H1 (cell line): ENCODE measurements around the gene C9orf152. TPM values are rescaled to one million over a fixed set of nuclear protein-coding genes. Genes with fewer than 3 reads are reported as not detected.

ENCODE experiments used
- CTCF ChIA-PET: fragments of 300-600 bp; sonication (Branson Sonifier 250); formaldehyde crosslinking; loops from one replicate; lab custom pipeline; 2021; ENCODE audit not compliant: partially characterized antibody; lab: Charles Lee
- POLR2A ChIA-PET: fragments of 300-600 bp; sonication (Branson Sonifier 250); formaldehyde crosslinking; loops from one replicate; lab custom pipeline; 2021; ENCODE audit warnings: inconsistent platforms; ENCODE audit not compliant: partially characterized antibody; lab: Charles Lee
- DNase-seq, 2 experiments: peaks; one replicate each; pipeline versions ENCODE4 v3.0.0 to v3.0.0-alpha.2; 2010 to 2022; ENCODE audit warnings: low spot score in 2 of 2, low read depth in 1 of 2, mixed read lengths in 1 of 2
- FAIRE-seq: peaks from 2 replicates; lab custom pipeline; 2011; peaks lifted over from hg19 to GRCh38; lab: Jason Lieb, UNC
- H2AFZ ChIP-seq: 2 replicates; pipeline ENCODE4 v1.8.1; 2012; ENCODE audit warnings: low read length, inconsistent platforms
- H2AK5ac ChIP-seq: 2 replicates; pipeline ENCODE4 v1.6.1; 2013; ENCODE audit warnings: low read depth, low read length
- H2BK120ac ChIP-seq: replicated peaks from 2 replicates; pipeline ENCODE3; 2013; ENCODE audit warnings: low read depth, low read length, inconsistent platforms
- H2BK12ac ChIP-seq: 2 replicates; pipeline ENCODE4 v1.6.1; 2013; ENCODE audit warnings: low read depth, low read length
- H2BK15ac ChIP-seq: 2 replicates; pipeline ENCODE4 v1.6.1; 2013; ENCODE audit warnings: low read length
- H2BK20ac ChIP-seq: 2 replicates; pipeline ENCODE4 v1.6.1; 2013; ENCODE audit warnings: low read length
- H2BK5ac ChIP-seq: 2 replicates; pipeline ENCODE4 v1.6.1; 2013; ENCODE audit warnings: low read depth, low read length
- H3K14ac ChIP-seq: 2 replicates; pipeline ENCODE4 v1.6.1; 2013; ENCODE audit warnings: inconsistent platforms; ENCODE audit not compliant: insufficient read length
- H3K18ac ChIP-seq: 2 replicates; pipeline ENCODE4 v1.6.1; 2013; ENCODE audit warnings: low read length; ENCODE audit errors: extremely low read depth
- H3K23ac ChIP-seq: 2 replicates; pipeline ENCODE4 v1.6.1; 2013; ENCODE audit warnings: inconsistent platforms; ENCODE audit not compliant: insufficient read length
- H3K23me2 ChIP-seq: 2 replicates; pipeline ENCODE4 v1.6.1; 2013; ENCODE audit warnings: low read depth, low read length
- H3K27ac ChIP-seq: 2 replicates; pipeline ENCODE4 v1.6.1; 2011; ENCODE audit warnings: low read depth, low read length, inconsistent platforms
- H3K27me3 ChIP-seq, 4 experiments: replicated peaks in 1 of 4; 1 replicate in 1 of 4; 2 replicates in 3 of 4; pipeline versions ENCODE4 v1.6.1 to v1.8.1; 2011 to 2013; ENCODE audit warnings: low read length in 3 of 4, mild to moderate bottlenecking in 3 of 4, inconsistent platforms in 2 of 4, mixed read lengths in 2 of 4, moderate library complexity in 1 of 4; ENCODE audit not compliant: control insufficient read depth in 3 of 4, insufficient read depth in 3 of 4; ENCODE audit errors: extremely low read depth in 1 of 4
- H3K36me3 ChIP-seq, 4 experiments: 2 replicates each; pipeline versions ENCODE4 v1.6.1 to v1.8.1; 2011 to 2013; ENCODE audit warnings: mild to moderate bottlenecking in 4 of 4, low read length in 3 of 4, moderate library complexity in 2 of 4, control low read depth in 1 of 4, inconsistent platforms in 1 of 4; ENCODE audit not compliant: insufficient read depth in 4 of 4, control insufficient read depth in 2 of 4
- H3K4ac ChIP-seq: replicated peaks from 2 replicates; pipeline ENCODE3; 2013; ENCODE audit warnings: low read length, low read depth, mixed read lengths, inconsistent platforms; ENCODE audit not compliant: insufficient read length
- H3K4me1 ChIP-seq, 4 experiments: replicated peaks in 1 of 4; 1 replicate in 1 of 4; 2 replicates in 3 of 4; pipeline versions ENCODE4 v1.6.1 to v1.8.1; 2011 to 2013; ENCODE audit warnings: low read length in 3 of 4, inconsistent platforms in 2 of 4, mixed read lengths in 1 of 4; ENCODE audit not compliant: insufficient read depth in 4 of 4, control insufficient read depth in 3 of 4
- H3K4me2 ChIP-seq, 2 experiments: 2 replicates each; pipeline versions ENCODE4 v1.6.1 to v1.8.1; 2011 to 2013; ENCODE audit warnings: low read depth in 2 of 2, low read length in 2 of 2, control low read depth in 1 of 2, inconsistent platforms in 1 of 2, mild to moderate bottlenecking in 1 of 2; ENCODE audit not compliant: insufficient read depth in 1 of 2
- H3K4me3 ChIP-seq, 4 experiments: fragments of 200-600, 300-600 bp in 1 of 4; sonication (generic), shearing (Covaris generic), sonication (Bioruptor Twin) in 1 of 4; 2 replicates each; pipeline versions ENCODE4 v1.5.1 to v1.8.1; 2011 to 2016; ENCODE audit warnings: low read length in 4 of 4, low read depth in 3 of 4, control low read depth in 2 of 4, inconsistent platforms in 2 of 4, mild to moderate bottlenecking in 2 of 4, mixed read lengths in 1 of 4, moderate library complexity in 1 of 4; ENCODE audit not compliant: insufficient read depth in 2 of 4; ENCODE audit errors: extremely low read depth in 1 of 4
- H3K56ac ChIP-seq: replicated peaks from 2 replicates; pipeline ENCODE3; 2013; ENCODE audit warnings: low read depth, mild to moderate bottlenecking, mixed read lengths, low read length, inconsistent platforms; ENCODE audit not compliant: insufficient read length
- H3K79me1 ChIP-seq: 2 replicates; pipeline ENCODE4 v1.6.1; 2013; ENCODE audit warnings: low read depth, low read length, control low read depth
- H3K79me2 ChIP-seq, 2 experiments: 2 replicates each; pipeline versions ENCODE4 v1.6.1 to v1.8.1; 2012 to 2013; ENCODE audit warnings: low read length in 2 of 2, mild to moderate bottlenecking in 2 of 2, inconsistent platforms in 1 of 2; ENCODE audit not compliant: insufficient read depth in 2 of 2, control insufficient read depth in 1 of 2
- H3K9ac ChIP-seq, 4 experiments: replicated peaks in 1 of 4; 1 replicate in 1 of 4; 2 replicates in 3 of 4; pipeline versions ENCODE4 v1.6.1 to v1.8.1; 2011 to 2013; ENCODE audit warnings: low read depth in 3 of 4, low read length in 3 of 4, control low read depth in 2 of 4, mild to moderate bottlenecking in 2 of 4, moderate library complexity in 2 of 4, inconsistent platforms in 1 of 4; ENCODE audit errors: extremely low read depth in 1 of 4
- H3K9me3 ChIP-seq, 2 experiments: 2 replicates each; pipeline versions ENCODE4 v1.6.1 to v1.8.1; 2012 to 2013; ENCODE audit warnings: mild to moderate bottlenecking in 2 of 2, moderate library complexity in 2 of 2, control low read depth in 1 of 2, inconsistent platforms in 1 of 2, low read depth in 1 of 2, low read length in 1 of 2, mixed read lengths in 1 of 2; ENCODE audit not compliant: insufficient read depth in 2 of 2
- H4K20me1 ChIP-seq, 2 experiments: replicated peaks in 1 of 2; 2 replicates each; pipeline versions ENCODE3 to v1.8.1; 2011 to 2013; ENCODE audit warnings: inconsistent platforms in 2 of 2, low read length in 2 of 2, mild to moderate bottlenecking in 1 of 2; ENCODE audit not compliant: insufficient read depth in 2 of 2, control insufficient read depth in 1 of 2
- H4K5ac ChIP-seq: 2 replicates; pipeline ENCODE4 v1.6.1; 2013; ENCODE audit warnings: low read length, low read depth, mixed read lengths, inconsistent platforms; ENCODE audit not compliant: insufficient read length
- H4K8ac ChIP-seq: 2 replicates; pipeline ENCODE4 v1.8.0; 2013; ENCODE audit warnings: mild to moderate bottlenecking, moderate library complexity, low read length, inconsistent platforms; ENCODE audit not compliant: insufficient read depth; ENCODE audit errors: extremely low read depth
- H4K91ac ChIP-seq: replicated peaks from 2 replicates; pipeline ENCODE3; 2013; ENCODE audit warnings: low read length, mixed read lengths, inconsistent platforms; ENCODE audit not compliant: insufficient read length
- CBX8 ChIP-seq: fragments of 300-800, 300-1000 bp; sonication (generic); IDR thresholded peaks from 2 replicates; pipeline ENCODE4 v1.7.1; 2016; ENCODE audit warnings: low read depth, low read length, borderline replicate concordance
- CHD1 ChIP-seq: IDR thresholded peaks from 2 replicates; pipeline ENCODE4 v1.6.1; 2012; ENCODE audit warnings: low read depth, low read length, improper control_type of control experiment
- E2F6 ChIP-seq: IDR thresholded peaks from 2 replicates; pipeline ENCODE4 v1.6.1; 2012; ENCODE audit warnings: inconsistent platforms
- EP300 ChIP-seq, 2 experiments: IDR thresholded peaks; 1 replicate in 1 of 2; 2 replicates in 1 of 2; pipeline ENCODE4 v1.6.1; 2011 to 2012; ENCODE audit warnings: low read depth in 2 of 2, low read length in 2 of 2, mild to moderate bottlenecking in 2 of 2, borderline replicate concordance in 1 of 2, inconsistent platforms in 1 of 2, moderate library complexity in 1 of 2
- EZH2 ChIP-seq: fragments of 200-600 bp; sonication (generic); IDR thresholded peaks from 2 replicates; pipeline ENCODE4 v1.7.1; 2012; ENCODE audit warnings: low read depth, mild to moderate bottlenecking, moderate library complexity, low read length, inconsistent platforms; ENCODE audit not compliant: severe bottlenecking
- GTF2F1 ChIP-seq: IDR thresholded peaks from 2 replicates; pipeline ENCODE4 v1.6.1; 2012; ENCODE audit warnings: low read depth, low read length, improper control_type of control experiment, borderline replicate concordance
- JUND ChIP-seq: IDR thresholded peaks from 2 replicates; pipeline ENCODE4 v1.6.1; 2011; ENCODE audit warnings: mild to moderate bottlenecking, improper control_type of control experiment, low read length
- RBBP5 ChIP-seq: IDR thresholded peaks from 2 replicates; pipeline ENCODE4 v1.7.1; 2012; ENCODE audit warnings: low read depth, mild to moderate bottlenecking, inconsistent platforms, low read length, moderate library complexity, borderline replicate concordance
- SIX5 ChIP-seq: IDR thresholded peaks from 2 replicates; pipeline ENCODE4 v1.6.1; 2011; ENCODE audit warnings: mild to moderate bottlenecking, low read depth, low read length
- TAF7 ChIP-seq: optimal IDR thresholded peaks from 2 replicates; pipeline ENCODE3; 2011; ENCODE audit warnings: low read depth, mild to moderate bottlenecking, inconsistent platforms, low read length, moderate library complexity, borderline replicate concordance
- TCF12 ChIP-seq: IDR thresholded peaks from 2 replicates; pipeline ENCODE4 v1.6.1; 2011; ENCODE audit warnings: low read depth, mild to moderate bottlenecking, low read length
- USF2 ChIP-seq: IDR thresholded peaks from 2 replicates; pipeline ENCODE4 v1.6.1; 2011; ENCODE audit warnings: low read length, improper control_type of control experiment
- WGBS, 2 experiments: shearing (Covaris generic) in 1 of 2; methylation state at CpG; one replicate each; pipeline versions ENCODE4 v1.1.6 to v1.1.7; 2013 to 2015; ENCODE audit warnings: low lambda C conversion rate in 2 of 2, mixed read lengths in 2 of 2, inconsistent platforms in 1 of 2, low coverage in 1 of 2, missing lambda C conversion rate in 1 of 2; ENCODE audit not compliant: insufficient replicate concordance in 2 of 2, insufficient coverage in 1 of 2, insufficient read length in 1 of 2; ENCODE audit errors: extremely low coverage in 1 of 2, missing lambda C conversion rate in 1 of 2; 5-methylcytosine and 5-hydroxymethylcytosine counted together
- polyA plus RNA-seq, 7 experiments: library from polyadenylated mRNA; depleted of rRNA in 3 of 7; stranded (reverse) in 5 of 7; unstranded in 2 of 7; fragments of >200 nt in 5 of 7; fragments of 200-250 nt in 2 of 7; gene quantifications; 1 replicate in 5 of 7; 2 replicates in 1 of 7; 4 replicates in 1 of 7; pipeline versions ENCODE4 v1.2.1 to v1.2.3, GENCODE V29; 2011 to 2013; ENCODE audit warnings: missing spikeins in 2 of 7, mixed read lengths in 2 of 7
- total RNA-seq: library from RNA; stranded (reverse); fragmentation: NEBNext Ultra II Directional; extraction: Animal tissue kit (Norgen Biotek cat#: 25700); gene quantifications from 2 replicates; pipeline ENCODE4 v1.2.1, GENCODE V29; 2021

Gene C9orf152
- total and polyA plus RNA-seq, 2 of the 8 experiments (the other 6 are each of a cell fraction or from before 2014, with no cell fraction given), result not detected

GRCh38 chr9:110244616-110245015, 36.7 kb upstream of the C9orf152 start:
- peaks cover 6 to 10% of the 10 kb centered on the region in 2 experiments for H4K20me1 ChIP-seq
- FAIRE-seq, result no peak
- TF ChIP-seq TCF12, result no peak
- TF ChIP-seq USF2, result no peak
- no peak for TF ChIP-seq E2F6
- no peak for TF ChIP-seq EP300 (IDR thresholded peaks at IDR 0.05; ENCODE audit: borderline replicate concordance in 1 of 2, low read depth in 2 of 2, low read length in 2 of 2)
- TF ChIP-seq JUND, result no peak
- TF ChIP-seq SIX5, result no peak
- TF ChIP-seq GTF2F1, result no peak
- TF ChIP-seq TAF7, result no peak
- no peak for TF ChIP-seq RBBP5
- no peak for TF ChIP-seq CHD1
- TF ChIP-seq CBX8, result no peak
- no peak for TF ChIP-seq EZH2

More at GRCh38 chr9:110244616-110245015, 36.7 kb upstream of the C9orf152 start:
- H3K79me2 ChIP-seq, result peaks cover 0 to 25% of the 10 kb centered on the region in 2 experiments; a peak in 2 of 4 replicates
- ChIA-PET POLR2A (interaction anchor here (1.9 kb wide), 1 partner anchor 12 kb away, joined by 8 read pairs; the partner anchor contains the start of gene TXN), CTCF (interaction anchor here (0.9 kb wide), 1 partner anchor 8 kb away, joined by 3 read pairs; no protein-coding TSS in a partner anchor)
- no peak overlapping the region for H4K8ac ChIP-seq
- no peak overlapping the region for H3K9ac ChIP-seq
- H3K4me3 ChIP-seq, result no peak overlapping the region
- no peak overlapping the region for H3K23ac ChIP-seq
- peaks cover 2% of the 10 kb centered on the region; the same call in 1 of the 2 replicates for H3K79me1 ChIP-seq
- H2BK120ac ChIP-seq, result no peak overlapping the region
- H3K23me2 ChIP-seq, result no peaks in the 10 kb centered on the region
- H3K36me3 ChIP-seq, result peaks cover 3 to 52% (median 27%) of the 10 kb centered on the region in 4 experiments; a peak in 7 of 8 replicates
- no peak overlapping the region for H2AK5ac ChIP-seq
- H4K5ac ChIP-seq, result no peak overlapping the region
- no peak overlapping the region for H2BK20ac ChIP-seq
- H3K4me1 ChIP-seq, result no peaks in the 10 kb centered on the region
- no peaks in the 10 kb centered on the region for H3K27me3 ChIP-seq
- DNase-seq, result no peak
- no peak overlapping the region for H2BK5ac ChIP-seq
- no peak overlapping the region for H3K14ac ChIP-seq
- no peak overlapping the region for H3K4ac ChIP-seq
- no peak overlapping the region for H3K56ac ChIP-seq
- H3K27ac ChIP-seq, result no peak overlapping the region
- H2AFZ ChIP-seq, result no peak overlapping the region
- no peak overlapping the region for H4K91ac ChIP-seq
- no peaks in the 10 kb centered on the region for H3K9me3 ChIP-seq
- H3K18ac ChIP-seq, result no peak overlapping the region
- H2BK15ac ChIP-seq, result no peak overlapping the region
- H3K4me2 ChIP-seq, result no peak overlapping the region
- 92% methylated on average over 3 of the region's 3 CpGs; no CpG with 5 or more reads in 1 of the 2 experiments for whole genome bisulfite sequencing, 2 experiments
- no peak overlapping the region for H2BK12ac ChIP-seq
